ENCODE data around the gene PLEKHA7.

Gene PLEKHA7

GRCh38 chr11:16817351-16817750, 196.9 kb downstream of the PLEKHA7 start:
- intact Hi-C loops (cut with DNase I; ENCODE audit: low total_unique reads): loop anchor here (10.0 kb wide), 1 partner anchor 247 kb away; no protein-coding TSS in a partner anchor
- peaks cover 0 to 41% (median 7%) of the 10 kb centered on the region in 3 donors for H3K36me3 ChIP-seq
- H3K27me3 ChIP-seq: no peaks in the 10 kb centered on the region
- H3K9me3 ChIP-seq: no peaks in the 10 kb centered on the region
- no peak overlapping the region for H3K4me3 ChIP-seq
- peaks cover 0 to 9% (median 5%) of the 10 kb centered on the region in 4 donors for H3K4me1 ChIP-seq
- no peak for TF ChIP-seq CTCF (IDR thresholded peaks at IDR 0.05)
- DNase-seq: peak in 1 of 2 donors; percentile 13
- H3K27ac ChIP-seq: no peak overlapping the region

- Histone ChIP-seq H3K4me3 (no peak overlapping the region), H3K27me3 (no peaks in the 10 kb centered on the region), H3K9me3 (no peaks in the 10 kb centered on the region), H3K36me3 (peaks cover 0 to 41% (median 7%) of the 10 kb centered on the region in 3 donors), H3K4me1 (peaks cover 0 to 9% (median 5%) of the 10 kb centered on the region in 4 donors), H3K27ac (no peak overlapping the region)
- TF ChIP-seq CTCF (IDR thresholded peaks at IDR 0.05): no peak
- DNase-seq: peak in 1 of 2 donors; percentile 60
- intact Hi-C loops (cut with DNase I; ENCODE audit: low total_unique reads): loop anchor here (10.0 kb wide), 1 partner anchor 248 kb away; no protein-coding TSS in a partner anchor
Measured at GRCh38 chr11:16816358-16817270, 197.6 kb downstream of the PLEKHA7 start.

GRCh38 chr11:16815047-16815767, 199.0 kb downstream of the PLEKHA7 start:
- H3K27ac ChIP-seq: no peak overlapping the region
- peaks cover 0 to 9% (median 4%) of the 10 kb centered on the region in 4 donors for H3K4me1 ChIP-seq
- DNase-seq: peak; percentile 67 to 78
- H3K9me3 ChIP-seq: no peaks in the 10 kb centered on the region
- no peak overlapping the region for H3K4me3 ChIP-seq
- intact Hi-C loops (cut with DNase I; ENCODE audit: low total_unique reads): loop anchor here (10.0 kb wide), 1 partner anchor 250 kb away; no protein-coding TSS in a partner anchor
- H3K27me3 ChIP-seq: no peaks in the 10 kb centered on the region
- H3K36me3 ChIP-seq: peaks cover 0 to 41% (median 7%) of the 10 kb centered on the region in 3 donors
- no peak for TF ChIP-seq CTCF (IDR thresholded peaks at IDR 0.05)

GRCh38 chr11:16814410-16815046, 199.7 kb downstream of the PLEKHA7 start:
- H3K9me3 ChIP-seq: no peaks in the 10 kb centered on the region
- H3K36me3 ChIP-seq: peaks cover 0 to 41% (median 7%) of the 10 kb centered on the region in 3 donors
- no peaks in the 10 kb centered on the region for H3K27me3 ChIP-seq
- no peak overlapping the region for H3K27ac ChIP-seq
- peak in 1 of 2 donors; percentile 61 for DNase-seq
- no peak overlapping the region for H3K4me3 ChIP-seq
- intact Hi-C loops (cut with DNase I; ENCODE audit: low total_unique reads): loop anchor here (10.0 kb wide), 1 partner anchor 250 kb away; no protein-coding TSS in a partner anchor
- H3K4me1 ChIP-seq: peaks cover 0 to 12% (median 4%) of the 10 kb centered on the region in 4 donors
- TF ChIP-seq CTCF (IDR thresholded peaks at IDR 0.05): no peak

DNA sequence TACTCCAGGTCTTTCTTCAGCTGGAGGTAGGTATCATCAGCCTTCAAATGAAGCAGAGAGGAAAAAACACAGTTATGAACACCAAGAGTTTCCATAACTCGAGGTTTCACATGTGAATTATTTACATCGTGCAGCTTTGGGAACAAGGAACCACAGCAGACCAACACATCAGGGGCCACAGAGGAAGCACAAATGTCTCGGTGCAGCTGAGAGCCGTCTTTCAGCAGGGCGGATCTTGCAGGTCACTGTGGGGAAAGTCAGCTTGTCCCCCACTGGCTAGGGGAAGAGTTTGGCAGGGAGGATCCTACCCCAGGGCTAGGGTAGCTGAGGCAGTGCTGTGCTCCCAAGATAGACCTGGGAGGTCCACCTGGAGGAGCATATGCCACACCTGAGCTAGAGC, 201.1 kb downstream of the PLEKHA7 start:
- Histone ChIP-seq H3K4me1 (peaks cover 0 to 12% (median 4%) of the 10 kb centered on the region in 4 donors), H3K36me3 (peaks cover 0 to 41% (median 7%) of the 10 kb centered on the region in 3 donors), H3K27ac (no peak overlapping the region), H3K4me3 (no peak overlapping the region), H3K27me3 (no peaks in the 10 kb centered on the region), H3K9me3 (no peaks in the 10 kb centered on the region)
- intact Hi-C loops (cut with DNase I; ENCODE audit: low total_unique reads): loop anchor here (10.0 kb wide), 1 partner anchor 252 kb away; no protein-coding TSS in a partner anchor
- no peak for TF ChIP-seq CTCF (IDR thresholded peaks at IDR 0.05)
- DNase-seq: peak in 1 of 2 donors; percentile 64

Measured in tibial artery (tissue), 4 donors.